Smooth muscle cell (in vitro differentiated cells): ENCODE measurements around the gene PRUNE2. TPM values are rescaled to one million over a fixed set of nuclear protein-coding genes. Genes with fewer than 3 reads are reported as not detected.

Source experiments
- DNase-seq: peaks from one replicate; lab custom pipeline; 2025; ENCODE audit not compliant: unreplicated experiment; lab: John Stamatoyannopoulos, UW
- H2AFZ ChIP-seq: fragments of 200-600 bp; sonication (generic); 2 replicates; pipeline ENCODE4 v1.6.0; 2016; ENCODE audit warnings: antibody characterized with exemption, low read depth, mild to moderate bottlenecking
- H3F3A ChIP-seq: fragments of 200-600 bp; sonication (generic); 2 replicates; pipeline ENCODE4 v1.6.0; 2017; ENCODE audit warnings: antibody characterized with exemption, low read depth
- H3K27ac ChIP-seq: fragments of 200-600 bp; sonication (generic); 2 replicates; pipeline ENCODE4 v1.5.1; 2016; ENCODE audit warnings: low read depth, mild to moderate bottlenecking
- H3K27me3 ChIP-seq: fragments of 200-600 bp; sonication (generic); 2 replicates; pipeline ENCODE4 v1.6.1; 2016; ENCODE audit warnings: low read depth, mild to moderate bottlenecking
- H3K36me3 ChIP-seq: fragments of 200-600 bp; sonication (generic); 2 replicates; pipeline ENCODE4 v1.5.1; 2016; ENCODE audit warnings: low read depth
- H3K4me1 ChIP-seq: fragments of 200-600 bp; sonication (generic); 2 replicates; pipeline ENCODE4 v1.5.1; 2016; ENCODE audit warnings: low read depth
- H3K4me2 ChIP-seq: fragments of 200-600 bp; sonication (generic); 2 replicates; pipeline ENCODE4 v1.6.0; 2016; ENCODE audit warnings: mild to moderate bottlenecking
- H3K4me3 ChIP-seq: fragments of 200-600 bp; sonication (generic); 2 replicates; pipeline ENCODE4 v1.5.1; 2016; ENCODE audit warnings: mild to moderate bottlenecking
- H3K79me2 ChIP-seq: fragments of 200-600 bp; sonication (generic); 2 replicates; pipeline ENCODE4 v1.6.0; 2016; ENCODE audit warnings: low read depth, mild to moderate bottlenecking
- H3K9ac ChIP-seq: fragments of 200-600 bp; sonication (generic); 2 replicates; pipeline ENCODE4 v1.6.0; 2016; ENCODE audit warnings: low read depth
- H3K9me3 ChIP-seq: fragments of 200-600 bp; sonication (generic); replicated peaks from 2 replicates; pipeline ENCODE4 v1.5.1; 2016; ENCODE audit warnings: low read depth
- H4K20me1 ChIP-seq: fragments of 200-600 bp; sonication (generic); 2 replicates; pipeline ENCODE4 v1.6.0; 2016; ENCODE audit warnings: low read depth
- CTCF ChIP-seq: fragments of 200-600 bp; sonication (generic); IDR thresholded peaks from 2 replicates; pipeline ENCODE4 v1.5.1; 2017; ENCODE audit warnings: borderline replicate concordance, mild to moderate bottlenecking, antibody characterized with exemption; ENCODE audit not compliant: insufficient read depth, poor library complexity, severe bottlenecking
- WGBS: methylation state at CpG from one replicate; pipeline ENCODE4 v1.1.7; 2016; ENCODE audit warnings: low lambda C conversion rate; 5-methylcytosine and 5-hydroxymethylcytosine counted together
- polyA plus RNA-seq: library from polyadenylated mRNA; unstranded; fragments of >200 nt; fragmentation: Nextera tagmentation; extraction: Ambion mirVana; gene quantifications from 2 replicates; pipeline ENCODE4 v1.2.1, GENCODE V29; 2016
- total RNA-seq: library from RNA; depleted of rRNA; stranded (reverse); fragments of >200 nt; gene quantifications from 2 replicates; pipeline ENCODE4 v1.2.3, GENCODE V29; 2014

Gene PRUNE2
- total and polyA plus RNA-seq, 2 experiments from 2014 or later: 0.79 to 1.9 TPM

GRCh38 chr9:76572151-76572550 is 333.8 kb downstream of the PRUNE2 start:
- H2AFZ ChIP-seq: no peak overlapping the region
- H3K27ac ChIP-seq: no peak overlapping the region

GRCh38 chr9:76571743-76572146 is 334.2 kb downstream of the PRUNE2 start:
- H2AFZ ChIP-seq: peak overlapping the region; percentile 4
- H3K79me2 ChIP-seq: no peaks in the 10 kb centered on the region
- no peaks in the 10 kb centered on the region for H4K20me1 ChIP-seq
- H3K27ac ChIP-seq: no peak overlapping the region
- H3K4me1 ChIP-seq: peaks cover 10% of the 10 kb centered on the region
- no peaks in the 10 kb centered on the region for H3K9me3 ChIP-seq
- 52% methylated on average over 34 of the region's 37 CpGs for WGBS
- H3K9ac ChIP-seq: no peak overlapping the region
- H3K4me2 ChIP-seq: peak overlapping the region; percentile 75
- no peaks in the 10 kb centered on the region for H3K36me3 ChIP-seq
- TF ChIP-seq CTCF: no peak
- peaks cover 3% of the 10 kb centered on the region for H3F3A ChIP-seq
- DNase-seq: no peak
- no peaks in the 10 kb centered on the region for H3K27me3 ChIP-seq
- H3K4me3 ChIP-seq: peak overlapping the region; percentile 46

More at GRCh38 chr9:76572151-76572550, 333.8 kb downstream of the PRUNE2 start:
- Histone ChIP-seq H3K27me3 (no peaks in the 10 kb centered on the region), H4K20me1 (no peaks in the 10 kb centered on the region), H3K4me2 (peak overlapping the region; percentile 75), H3K4me3 (peak overlapping the region; percentile 46), H3K4me1 (peaks cover 10% of the 10 kb centered on the region), H3K79me2 (no peaks in the 10 kb centered on the region), H3K9me3 (no peaks in the 10 kb centered on the region), H3F3A (peaks cover 3% of the 10 kb centered on the region), H3K9ac (no peak overlapping the region), H3K36me3 (no peaks in the 10 kb centered on the region)
- DNase-seq: no peak
- WGBS: 51% methylated on average over 3 of the region's 3 CpGs
- no peak for TF ChIP-seq CTCF

GRCh38 chr9:76571288-76571687 is 334.6 kb downstream of the PRUNE2 start:
- Histone ChIP-seq H2AFZ (peak overlapping the region; percentile 4), H3K27ac (no peak overlapping the region), H4K20me1 (no peaks in the 10 kb centered on the region), H3K4me1 (peaks cover 5% of the 10 kb centered on the region), H3K9ac (no peak overlapping the region), H3K4me3 (peak overlapping the region; percentile 46), H3K79me2 (no peaks in the 10 kb centered on the region), H3K27me3 (no peaks in the 10 kb centered on the region), H3K9me3 (no peaks in the 10 kb centered on the region), H3K4me2 (peak overlapping the region; percentile 75), H3K36me3 (no peaks in the 10 kb centered on the region), H3F3A (peaks cover 3% of the 10 kb centered on the region)
- no peak for DNase-seq
- WGBS: 76% methylated on average over 3 of the region's 3 CpGs
- TF ChIP-seq CTCF: no peak

- H2AFZ ChIP-seq: peak overlapping the region; percentile 4
- no peak overlapping the region for H3K9ac ChIP-seq
- no peaks in the 10 kb centered on the region for H3K27me3 ChIP-seq
- no peak for DNase-seq
- no peak overlapping the region for H3K4me2 ChIP-seq
- no peak overlapping the region for H3K4me3 ChIP-seq
- H3K79me2 ChIP-seq: no peaks in the 10 kb centered on the region
- no peak overlapping the region for H3K27ac ChIP-seq
- WGBS: 100% methylated on average over 2 of the region's 2 CpGs
- H3F3A ChIP-seq: peaks cover 3% of the 10 kb centered on the region
- H3K36me3 ChIP-seq: no peaks in the 10 kb centered on the region
- TF ChIP-seq CTCF: no peak
- H3K9me3 ChIP-seq: no peaks in the 10 kb centered on the region
- H4K20me1 ChIP-seq: no peaks in the 10 kb centered on the region
- H3K4me1 ChIP-seq: peaks cover under 1% of the 10 kb centered on the region
Measured at GRCh38 chr9:76570826-76571225, 335.1 kb downstream of the PRUNE2 start.
